Measurements from ENCODE around the gene TXNRD1. TPM values are rescaled to one million over a fixed set of nuclear protein-coding genes. Genes with fewer than 3 reads are reported as not detected.
A peak's percentile ranks its signal among the peaks of the same experiment; 100 is the strongest.

The TXNRD1 gene
- total and polyA plus RNA-seq, 9 donors = 30.2 to 44.2 (median 40.8) TPM

DNA sequence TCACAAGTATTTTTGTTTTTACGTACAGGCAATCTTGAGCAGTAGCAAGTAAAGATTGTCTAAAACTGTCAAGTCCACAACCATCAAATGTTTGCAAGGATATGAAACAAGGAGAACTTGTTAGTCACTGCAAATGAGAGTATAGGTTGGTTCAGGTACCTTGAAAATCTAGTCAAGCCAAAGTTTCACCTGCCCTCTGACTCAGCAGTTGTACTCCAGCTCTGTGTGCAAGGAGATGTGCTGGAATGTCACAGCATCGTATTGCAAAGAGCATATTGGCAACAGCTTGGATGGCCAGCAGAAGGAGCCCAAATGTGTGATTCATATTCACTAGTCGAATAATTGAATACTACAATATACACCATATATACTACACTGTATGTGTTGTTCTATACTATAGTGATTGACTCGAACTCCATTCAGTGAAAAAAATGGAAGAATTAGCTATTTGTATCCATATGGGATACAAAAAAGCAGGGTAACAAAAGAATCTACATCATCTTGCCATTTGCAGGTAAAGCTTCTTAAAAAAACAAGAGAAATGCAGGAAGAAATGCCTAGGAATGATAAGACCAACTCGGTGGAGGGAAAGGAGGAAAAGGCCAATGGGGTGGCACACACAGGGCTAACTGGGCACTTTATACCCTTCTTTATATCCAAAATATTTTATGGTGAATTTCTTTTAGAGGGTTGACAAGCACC, 131.9 kb downstream of the TXNRD1 start:
- H3K4me1 ChIP-seq (ENCODE audit: control insufficient read depth, insufficient read depth, low read length) = no peaks in the 10 kb centered on the region
- DNase-seq = no peak

DNA sequence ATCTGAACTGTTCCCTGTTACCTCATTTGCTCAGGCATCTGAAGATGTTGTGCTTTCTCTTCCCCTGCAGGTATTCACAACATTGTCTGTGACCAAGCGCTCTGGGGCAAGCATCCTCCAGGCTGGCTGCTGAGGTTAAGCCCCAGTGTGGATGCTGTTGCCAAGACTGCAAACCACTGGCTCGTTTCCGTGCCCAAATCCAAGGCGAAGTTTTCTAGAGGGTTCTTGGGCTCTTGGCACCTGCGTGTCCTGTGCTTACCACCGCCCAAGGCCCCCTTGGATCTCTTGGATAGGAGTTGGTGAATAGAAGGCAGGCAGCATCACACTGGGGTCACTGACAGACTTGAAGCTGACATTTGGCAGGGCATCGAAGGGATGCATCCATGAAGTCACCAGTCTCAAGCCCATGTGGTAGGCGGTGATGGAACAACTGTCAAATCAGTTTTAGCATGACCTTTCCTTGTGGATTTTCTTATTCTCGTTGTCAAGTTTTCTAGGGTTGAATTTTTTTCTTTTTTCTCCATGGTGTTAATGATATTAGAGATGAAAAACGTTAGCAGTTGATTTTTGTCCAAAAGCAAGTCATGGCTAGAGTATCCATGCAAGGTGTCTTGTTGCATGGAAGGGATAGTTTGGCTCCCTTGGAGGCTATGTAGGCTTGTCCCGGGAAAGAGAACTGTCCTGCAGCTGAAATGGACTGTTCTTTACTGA, 132.9 kb downstream of the TXNRD1 start:
- WGBS (ENCODE audit: insufficient coverage) = 100% methylated on average over 8 of the region's 11 CpGs
- Histone ChIP-seq H3K27ac (ENCODE audit: low read length) (no peak overlapping the region), H3K36me3 (ENCODE audit: control insufficient read depth, insufficient read depth, low read length) (peaks cover 27% of the 10 kb centered on the region), H3K9me3 (replicated peaks; ENCODE audit: control insufficient read depth, low read depth, low read length) (no peaks in the 10 kb centered on the region), H3K4me3 (ENCODE audit: low read length) (no peak overlapping the region), H3K27me3 (ENCODE audit: control insufficient read depth, insufficient read depth, low read length) (no peaks in the 10 kb centered on the region), H3K4me1 (ENCODE audit: control insufficient read depth, insufficient read depth, low read length) (no peaks in the 10 kb centered on the region)
- no peak for DNase-seq

More for the DNA sequence above, 131.9 kb downstream of the TXNRD1 start:
- Histone ChIP-seq H3K27ac (ENCODE audit: low read length) (no peak overlapping the region), H3K9me3 (replicated peaks; ENCODE audit: control insufficient read depth, low read depth, low read length) (no peaks in the 10 kb centered on the region), H3K36me3 (ENCODE audit: control insufficient read depth, insufficient read depth, low read length) (peaks cover 34% of the 10 kb centered on the region), H3K4me3 (ENCODE audit: low read length) (no peak overlapping the region), H3K27me3 (ENCODE audit: control insufficient read depth, insufficient read depth, low read length) (no peaks in the 10 kb centered on the region)
- no CpG with 5 or more reads among the region's 5 CpGs for WGBS (ENCODE audit: insufficient coverage)

DNA sequence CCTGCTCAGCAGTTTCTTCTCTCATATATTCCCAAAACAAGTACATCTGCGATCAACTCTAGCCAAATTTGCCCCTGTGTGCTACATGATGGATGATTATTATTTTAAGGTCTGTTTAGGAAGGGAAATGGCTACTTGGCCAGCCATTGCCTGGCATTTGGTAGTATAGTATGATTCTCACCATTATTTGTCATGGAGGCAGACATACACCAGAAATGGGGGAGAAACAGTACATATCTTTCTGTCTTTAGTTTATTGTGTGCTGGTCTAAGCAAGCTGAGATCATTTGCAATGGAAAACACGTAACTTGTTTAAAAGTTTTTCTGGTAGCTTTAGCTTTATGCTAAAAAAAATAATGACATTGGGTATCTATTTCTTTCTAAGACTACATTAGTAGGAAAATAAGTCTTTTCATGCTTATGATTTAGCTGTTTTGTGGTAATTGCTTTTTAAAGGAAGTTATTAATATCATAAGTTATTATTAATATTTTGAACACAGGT, 133.5 kb downstream of the TXNRD1 start:
- no peak overlapping the region for H3K27ac ChIP-seq (ENCODE audit: low read length)
- no peak for DNase-seq
- no peaks in the 10 kb centered on the region for H3K9me3 ChIP-seq (replicated peaks; ENCODE audit: control insufficient read depth, low read depth, low read length)
- H3K36me3 ChIP-seq (ENCODE audit: control insufficient read depth, insufficient read depth, low read length) = peaks cover 27% of the 10 kb centered on the region
- H3K27me3 ChIP-seq (ENCODE audit: control insufficient read depth, insufficient read depth, low read length) = no peaks in the 10 kb centered on the region
- WGBS (ENCODE audit: insufficient coverage) = no CpG with 5 or more reads among the region's 2 CpGs
- H3K4me1 ChIP-seq (ENCODE audit: control insufficient read depth, insufficient read depth, low read length) = no peaks in the 10 kb centered on the region
- H3K4me3 ChIP-seq (ENCODE audit: low read length) = no peak overlapping the region

DNA sequence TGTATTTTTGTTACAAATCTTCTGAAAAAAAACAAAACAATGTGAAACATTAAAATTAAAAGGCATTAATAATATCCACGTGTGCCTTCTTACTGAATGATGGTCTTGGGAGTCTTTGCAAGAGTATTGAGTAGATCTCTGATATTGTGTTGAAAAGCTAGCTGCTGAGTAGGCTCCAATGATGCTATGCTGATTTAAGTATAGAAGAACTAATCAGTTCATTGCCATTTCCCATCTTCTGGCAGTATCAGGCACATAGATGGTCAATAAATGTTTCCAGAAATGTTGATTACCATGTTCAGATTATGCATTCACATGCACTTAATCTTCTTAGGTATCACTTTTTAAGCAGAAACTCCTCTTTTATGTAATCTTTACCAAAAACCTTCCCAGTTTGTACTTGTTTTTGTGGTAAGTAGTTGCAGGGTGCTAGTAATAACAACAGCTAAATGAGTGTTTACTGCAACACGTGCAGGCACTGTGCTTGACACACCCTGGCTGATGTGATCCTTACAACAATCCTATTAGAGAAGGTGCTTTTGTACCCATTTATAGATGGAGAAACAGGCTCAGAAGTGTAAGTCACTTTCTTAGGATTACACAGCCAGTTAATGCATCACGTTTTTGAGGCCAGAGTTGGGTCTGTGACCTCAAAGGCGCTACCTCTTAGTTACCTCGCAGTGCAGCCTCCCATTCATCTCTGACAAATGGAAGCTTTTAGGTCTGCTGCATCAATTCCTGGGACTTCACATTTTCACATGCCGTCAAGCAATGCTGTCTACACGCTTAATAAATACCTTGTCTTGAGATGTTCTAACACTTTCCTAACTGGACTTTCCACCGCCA, 134.9 kb downstream of the TXNRD1 start:
- DNase-seq = no peak
- Histone ChIP-seq H3K36me3 (ENCODE audit: control insufficient read depth, insufficient read depth, low read length) (peaks cover 32% of the 10 kb centered on the region), H3K4me3 (ENCODE audit: low read length) (no peak overlapping the region), H3K27me3 (ENCODE audit: control insufficient read depth, insufficient read depth, low read length) (no peaks in the 10 kb centered on the region), H3K4me1 (ENCODE audit: control insufficient read depth, insufficient read depth, low read length) (no peaks in the 10 kb centered on the region), H3K9me3 (replicated peaks; ENCODE audit: control insufficient read depth, low read depth, low read length) (no peaks in the 10 kb centered on the region), H3K27ac (ENCODE audit: low read length) (no peak overlapping the region)
- 85% methylated on average over 6 of the region's 8 CpGs for WGBS (ENCODE audit: insufficient coverage)

DNA sequence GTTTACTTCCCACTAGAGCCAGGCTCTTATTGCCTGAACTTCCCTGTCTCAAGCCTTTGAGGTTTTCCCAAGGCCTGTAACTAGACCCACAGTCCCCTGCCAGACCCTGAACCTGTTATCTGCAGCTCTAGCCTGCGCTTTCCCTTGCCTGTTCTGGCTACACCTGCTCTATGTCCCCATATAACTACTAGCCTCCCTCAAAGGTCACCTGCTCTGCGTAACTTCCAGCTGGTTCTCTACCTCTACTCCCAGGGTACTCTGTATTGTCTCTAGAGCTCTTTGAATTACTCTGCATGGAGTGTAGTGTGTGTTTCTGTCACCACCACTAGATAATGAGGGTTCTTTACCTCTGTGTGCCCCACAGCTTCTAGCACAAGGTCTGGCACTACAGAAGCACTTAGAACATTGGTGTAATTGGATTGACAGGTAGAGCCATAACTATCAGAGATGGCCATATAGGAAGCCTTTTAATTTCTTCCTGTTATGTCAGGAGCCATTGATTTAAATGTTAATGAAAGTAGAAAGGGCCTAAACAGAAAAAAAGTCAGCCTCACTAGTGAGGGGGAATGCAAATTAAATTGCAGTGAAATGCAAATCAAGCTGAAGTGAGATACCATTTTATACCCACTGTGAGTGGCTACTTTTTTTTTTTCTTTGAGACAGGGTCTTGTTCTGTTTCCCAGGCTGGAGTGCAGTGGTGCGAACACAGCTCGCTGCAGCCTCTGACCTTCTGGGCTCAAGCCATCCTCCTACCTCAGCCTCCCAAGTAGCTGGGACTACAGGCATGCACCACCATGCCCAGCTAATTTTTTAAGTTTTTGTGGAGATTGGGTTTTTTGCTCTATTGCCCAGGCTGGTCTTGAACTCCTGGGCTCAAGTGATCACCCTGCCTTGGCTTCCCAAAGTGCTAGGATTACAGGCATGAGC, 135.7 kb downstream of the TXNRD1 start:
- DNase-seq = no peak
- H3K27ac ChIP-seq (ENCODE audit: low read length) = no peak overlapping the region
- 100% methylated on average over 1 of the region's 4 CpGs for WGBS (ENCODE audit: insufficient coverage)
- H3K36me3 ChIP-seq (ENCODE audit: control insufficient read depth, insufficient read depth, low read length) = peaks cover 32% of the 10 kb centered on the region
- no peaks in the 10 kb centered on the region for H3K27me3 ChIP-seq (ENCODE audit: control insufficient read depth, insufficient read depth, low read length)
- no peak overlapping the region for H3K4me3 ChIP-seq (ENCODE audit: low read length)
- H3K9me3 ChIP-seq (replicated peaks; ENCODE audit: control insufficient read depth, low read depth, low read length) = no peaks in the 10 kb centered on the region
- H3K4me1 ChIP-seq (ENCODE audit: control insufficient read depth, insufficient read depth, low read length) = no peaks in the 10 kb centered on the region

DNA sequence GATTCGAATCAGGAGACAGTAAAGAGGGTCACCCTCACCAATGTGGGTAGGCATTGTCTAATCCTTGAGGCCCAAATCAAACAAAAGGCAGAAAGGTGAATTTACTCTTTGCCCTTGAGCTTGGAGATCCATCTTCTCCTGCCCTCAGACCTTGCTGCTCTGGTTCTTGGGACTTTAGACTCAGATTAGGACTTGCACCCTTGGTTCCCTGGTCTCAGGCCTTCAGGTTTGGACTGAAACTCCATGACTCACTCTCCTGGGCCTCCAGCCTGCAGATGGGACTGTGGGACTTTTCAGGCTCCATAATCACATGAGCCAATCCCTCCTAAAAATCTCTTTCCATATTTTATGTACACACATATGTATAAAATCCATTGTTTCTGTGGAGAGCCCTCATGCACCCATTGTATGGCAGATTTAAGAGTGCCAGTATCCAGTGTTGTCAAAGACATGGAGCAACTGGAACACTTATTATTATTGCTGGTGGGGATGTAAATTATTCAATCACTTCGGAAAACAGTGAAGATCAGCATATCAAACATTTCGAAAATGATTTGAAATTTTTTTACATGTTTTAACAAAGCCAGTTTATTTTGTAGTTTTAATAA, 136.6 kb downstream of the TXNRD1 start:
- WGBS (ENCODE audit: insufficient coverage) = 100% methylated on average over 1 of the region's 3 CpGs
- Histone ChIP-seq H3K4me3 (ENCODE audit: low read length) (no peak overlapping the region), H3K4me1 (ENCODE audit: control insufficient read depth, insufficient read depth, low read length) (no peaks in the 10 kb centered on the region), H3K27ac (ENCODE audit: low read length) (no peak overlapping the region), H3K9me3 (replicated peaks; ENCODE audit: control insufficient read depth, low read depth, low read length) (no peaks in the 10 kb centered on the region), H3K27me3 (ENCODE audit: control insufficient read depth, insufficient read depth, low read length) (no peaks in the 10 kb centered on the region), H3K36me3 (ENCODE audit: control insufficient read depth, insufficient read depth, low read length) (peaks cover 32% of the 10 kb centered on the region)
- DNase-seq = peak; percentile 15

DNA sequence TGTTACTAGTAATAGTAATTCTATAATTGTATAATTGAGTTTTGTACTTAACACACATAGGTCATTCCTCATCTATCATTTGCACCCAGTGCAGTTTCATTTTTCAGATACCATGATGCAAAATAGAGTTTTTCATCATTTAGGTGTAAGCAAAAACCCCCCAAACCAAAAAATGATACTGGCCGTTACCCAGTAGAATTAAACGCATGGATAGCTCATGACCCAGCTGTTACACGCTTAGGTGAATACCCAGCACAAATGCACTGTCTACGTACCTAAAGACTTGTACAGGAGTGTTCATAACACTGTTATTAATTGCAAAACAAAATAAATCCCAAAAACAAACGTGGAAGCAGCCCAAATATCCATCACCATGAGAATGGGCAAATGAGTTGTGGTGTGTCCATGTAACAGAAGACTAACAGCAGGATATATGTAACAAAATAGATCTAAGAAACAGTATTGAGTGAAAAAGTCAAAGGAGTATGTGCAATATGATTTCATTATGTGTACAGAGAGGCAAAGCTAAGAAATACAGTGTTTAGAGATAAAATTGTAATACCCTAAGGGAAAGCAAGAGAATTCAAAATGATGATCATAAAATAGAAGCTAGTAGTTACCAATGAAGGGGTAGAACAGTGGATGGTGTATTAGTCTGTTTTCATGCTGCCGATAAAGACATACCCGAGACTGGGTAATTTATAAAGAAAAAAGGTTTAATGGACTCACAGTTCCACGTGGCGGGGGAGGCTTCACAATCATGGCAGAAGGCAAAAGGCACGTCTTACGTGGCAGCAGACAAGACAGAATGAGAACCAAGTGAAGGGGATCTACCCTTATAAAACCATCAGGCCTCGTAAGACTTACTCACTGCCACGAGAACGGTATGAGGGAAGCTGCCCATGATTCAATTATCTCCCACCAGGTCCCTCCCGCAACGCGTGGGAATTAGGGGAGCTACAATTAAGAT, 137.7 kb downstream of the TXNRD1 start:
- Histone ChIP-seq H3K27me3 (ENCODE audit: control insufficient read depth, insufficient read depth, low read length) (no peaks in the 10 kb centered on the region), H3K9me3 (replicated peaks; ENCODE audit: control insufficient read depth, low read depth, low read length) (no peaks in the 10 kb centered on the region), H3K27ac (ENCODE audit: low read length) (no peak overlapping the region), H3K4me1 (ENCODE audit: control insufficient read depth, insufficient read depth, low read length) (no peaks in the 10 kb centered on the region), H3K36me3 (ENCODE audit: control insufficient read depth, insufficient read depth, low read length) (peaks cover 29% of the 10 kb centered on the region), H3K4me3 (ENCODE audit: low read length) (no peak overlapping the region)
- WGBS (ENCODE audit: insufficient coverage) = 95% methylated on average over 7 of the region's 17 CpGs
- no peak for DNase-seq

DNA sequence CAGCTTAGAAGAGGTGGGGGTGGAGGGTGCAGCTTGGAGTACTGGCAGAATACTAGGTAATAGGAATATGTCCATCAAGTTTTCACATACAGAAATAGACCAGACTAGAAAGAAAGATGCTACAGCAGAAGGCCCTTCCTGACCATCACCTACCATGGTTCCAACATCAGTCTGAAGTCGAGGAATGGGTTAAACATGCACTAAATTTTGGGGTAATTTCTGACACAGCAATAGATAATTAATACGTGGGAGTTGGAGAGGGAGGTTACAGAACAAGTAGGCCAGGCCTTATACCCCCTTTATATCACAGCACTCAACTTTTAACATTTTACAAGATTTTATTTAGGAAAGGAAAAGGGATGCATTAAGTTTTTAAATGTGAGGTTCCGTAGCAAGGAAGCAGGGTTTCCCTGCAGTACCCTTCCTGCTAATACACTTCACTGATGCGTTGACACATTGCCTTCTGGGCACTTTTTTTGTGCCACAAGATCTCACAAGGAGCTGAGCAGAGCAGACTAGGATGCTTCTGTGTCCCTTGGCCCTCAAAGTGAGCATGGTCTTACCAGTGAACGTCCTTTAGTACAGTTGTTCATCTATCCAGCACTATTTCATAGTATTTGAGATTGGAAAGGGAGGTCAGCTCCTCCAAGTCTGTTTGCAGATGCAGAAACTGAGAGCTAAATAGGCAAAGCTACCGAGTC, 138.7 kb downstream of the TXNRD1 start:
- H3K4me3 ChIP-seq (ENCODE audit: low read length) = no peak overlapping the region
- H3K27me3 ChIP-seq (ENCODE audit: control insufficient read depth, insufficient read depth, low read length) = no peaks in the 10 kb centered on the region
- DNase-seq = no peak
- no peaks in the 10 kb centered on the region for H3K9me3 ChIP-seq (replicated peaks; ENCODE audit: control insufficient read depth, low read depth, low read length)
- 86% methylated on average over 1 of the region's 6 CpGs for WGBS (ENCODE audit: insufficient coverage)
- peaks cover 23% of the 10 kb centered on the region for H3K36me3 ChIP-seq (ENCODE audit: control insufficient read depth, insufficient read depth, low read length)
- no peaks in the 10 kb centered on the region for H3K4me1 ChIP-seq (ENCODE audit: control insufficient read depth, insufficient read depth, low read length)
- H3K27ac ChIP-seq (ENCODE audit: low read length) = no peak overlapping the region

Data from muscle of leg (tissue), 11 donors.